ENCODE results near the gene CCDC66. TPM values are rescaled to one million over a fixed set of nuclear protein-coding genes. Genes with fewer than 3 reads are reported as not detected.

Gene CCDC66
- total RNA-seq, 1 experiment from 2014 or later: 23.0 TPM

DNA sequence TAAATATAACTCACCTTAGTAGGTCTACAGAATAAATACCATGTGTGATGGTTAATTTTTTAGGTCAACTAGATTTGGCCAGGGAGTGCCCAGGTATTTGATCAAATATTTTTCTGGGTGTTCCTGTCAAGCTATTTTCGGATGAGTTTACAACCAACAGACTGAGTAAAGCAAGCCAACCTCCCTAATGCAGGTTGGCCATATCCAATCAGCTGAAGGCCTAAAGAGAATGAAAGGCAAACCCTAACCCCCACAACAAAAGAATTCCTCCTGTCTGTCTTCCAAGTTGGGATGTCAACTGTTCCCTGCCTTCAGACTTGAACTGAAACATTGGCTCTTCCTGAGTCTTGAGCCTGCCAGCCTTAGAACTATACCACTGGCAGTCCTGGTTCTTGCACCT, 97.5 kb downstream of the CCDC66 start:
- peaks cover 37% of the 10 kb centered on the region for H3K36me3 Mint-ChIP-seq
- TF ChIP-seq IRF2 (CRISPR knock-in tag; IDR thresholded peaks at IDR 0.05; ENCODE audit: borderline replicate concordance, low read depth): no peak
- TF ChIP-seq ZNF416 (CRISPR knock-in tag; IDR thresholded peaks at IDR 0.05): no peak
- no peak for TF ChIP-seq ZNF121 (CRISPR knock-in tag; IDR thresholded peaks at IDR 0.05)
- no peak for TF ChIP-seq EMX1 (CRISPR knock-in tag; IDR thresholded peaks at IDR 0.05)
- no peak for TF ChIP-seq CBFB (CRISPR knock-in tag; IDR thresholded peaks at IDR 0.05; ENCODE audit: low read depth)
- no peak for TF ChIP-seq NFYB (CRISPR knock-in tag; conservative IDR thresholded peaks at IDR 0.05; ENCODE audit: low read depth)
- TF ChIP-seq, protein P1, sequence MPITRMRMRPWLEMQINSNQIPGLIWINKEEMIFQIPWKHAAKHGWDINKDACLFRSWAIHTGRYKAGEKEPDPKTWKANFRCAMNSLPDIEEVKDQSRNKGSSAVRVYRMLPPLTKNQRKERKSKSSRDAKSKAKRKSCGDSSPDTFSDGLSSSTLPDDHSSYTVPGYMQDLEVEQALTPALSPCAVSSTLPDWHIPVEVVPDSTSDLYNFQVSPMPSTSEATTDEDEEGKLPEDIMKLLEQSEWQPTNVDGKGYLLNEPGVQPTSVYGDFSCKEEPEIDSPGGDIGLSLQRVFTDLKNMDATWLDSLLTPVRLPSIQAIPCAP (CRISPR knock-in tag; IDR thresholded peaks at IDR 0.05): no peak
- TF ChIP-seq CREM (CRISPR knock-in tag; IDR thresholded peaks at IDR 0.05): no peak
- TF ChIP-seq, protein P2, sequence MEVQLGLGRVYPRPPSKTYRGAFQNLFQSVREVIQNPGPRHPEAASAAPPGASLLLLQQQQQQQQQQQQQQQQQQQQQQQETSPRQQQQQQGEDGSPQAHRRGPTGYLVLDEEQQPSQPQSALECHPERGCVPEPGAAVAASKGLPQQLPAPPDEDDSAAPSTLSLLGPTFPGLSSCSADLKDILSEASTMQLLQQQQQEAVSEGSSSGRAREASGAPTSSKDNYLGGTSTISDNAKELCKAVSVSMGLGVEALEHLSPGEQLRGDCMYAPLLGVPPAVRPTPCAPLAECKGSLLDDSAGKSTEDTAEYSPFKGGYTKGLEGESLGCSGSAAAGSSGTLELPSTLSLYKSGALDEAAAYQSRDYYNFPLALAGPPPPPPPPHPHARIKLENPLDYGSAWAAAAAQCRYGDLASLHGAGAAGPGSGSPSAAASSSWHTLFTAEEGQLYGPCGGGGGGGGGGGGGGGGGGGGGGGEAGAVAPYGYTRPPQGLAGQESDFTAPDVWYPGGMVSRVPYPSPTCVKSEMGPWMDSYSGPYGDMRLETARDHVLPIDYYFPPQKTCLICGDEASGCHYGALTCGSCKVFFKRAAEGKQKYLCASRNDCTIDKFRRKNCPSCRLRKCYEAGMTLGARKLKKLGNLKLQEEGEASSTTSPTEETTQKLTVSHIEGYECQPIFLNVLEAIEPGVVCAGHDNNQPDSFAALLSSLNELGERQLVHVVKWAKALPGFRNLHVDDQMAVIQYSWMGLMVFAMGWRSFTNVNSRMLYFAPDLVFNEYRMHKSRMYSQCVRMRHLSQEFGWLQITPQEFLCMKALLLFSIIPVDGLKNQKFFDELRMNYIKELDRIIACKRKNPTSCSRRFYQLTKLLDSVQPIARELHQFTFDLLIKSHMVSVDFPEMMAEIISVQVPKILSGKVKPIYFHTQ (CRISPR knock-in tag; IDR thresholded peaks at IDR 0.05): no peak
- TF ChIP-seq SP1 (CRISPR knock-in tag; conservative IDR thresholded peaks at IDR 0.05): no peak
- TF ChIP-seq, protein P3, sequence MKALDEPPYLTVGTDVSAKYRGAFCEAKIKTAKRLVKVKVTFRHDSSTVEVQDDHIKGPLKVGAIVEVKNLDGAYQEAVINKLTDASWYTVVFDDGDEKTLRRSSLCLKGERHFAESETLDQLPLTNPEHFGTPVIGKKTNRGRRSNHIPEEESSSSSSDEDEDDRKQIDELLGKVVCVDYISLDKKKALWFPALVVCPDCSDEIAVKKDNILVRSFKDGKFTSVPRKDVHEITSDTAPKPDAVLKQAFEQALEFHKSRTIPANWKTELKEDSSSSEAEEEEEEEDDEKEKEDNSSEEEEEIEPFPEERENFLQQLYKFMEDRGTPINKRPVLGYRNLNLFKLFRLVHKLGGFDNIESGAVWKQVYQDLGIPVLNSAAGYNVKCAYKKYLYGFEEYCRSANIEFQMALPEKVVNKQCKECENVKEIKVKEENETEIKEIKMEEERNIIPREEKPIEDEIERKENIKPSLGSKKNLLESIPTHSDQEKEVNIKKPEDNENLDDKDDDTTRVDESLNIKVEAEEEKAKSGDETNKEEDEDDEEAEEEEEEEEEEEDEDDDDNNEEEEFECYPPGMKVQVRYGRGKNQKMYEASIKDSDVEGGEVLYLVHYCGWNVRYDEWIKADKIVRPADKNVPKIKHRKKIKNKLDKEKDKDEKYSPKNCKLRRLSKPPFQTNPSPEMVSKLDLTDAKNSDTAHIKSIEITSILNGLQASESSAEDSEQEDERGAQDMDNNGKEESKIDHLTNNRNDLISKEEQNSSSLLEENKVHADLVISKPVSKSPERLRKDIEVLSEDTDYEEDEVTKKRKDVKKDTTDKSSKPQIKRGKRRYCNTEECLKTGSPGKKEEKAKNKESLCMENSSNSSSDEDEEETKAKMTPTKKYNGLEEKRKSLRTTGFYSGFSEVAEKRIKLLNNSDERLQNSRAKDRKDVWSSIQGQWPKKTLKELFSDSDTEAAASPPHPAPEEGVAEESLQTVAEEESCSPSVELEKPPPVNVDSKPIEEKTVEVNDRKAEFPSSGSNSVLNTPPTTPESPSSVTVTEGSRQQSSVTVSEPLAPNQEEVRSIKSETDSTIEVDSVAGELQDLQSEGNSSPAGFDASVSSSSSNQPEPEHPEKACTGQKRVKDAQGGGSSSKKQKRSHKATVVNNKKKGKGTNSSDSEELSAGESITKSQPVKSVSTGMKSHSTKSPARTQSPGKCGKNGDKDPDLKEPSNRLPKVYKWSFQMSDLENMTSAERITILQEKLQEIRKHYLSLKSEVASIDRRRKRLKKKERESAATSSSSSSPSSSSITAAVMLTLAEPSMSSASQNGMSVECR (CRISPR knock-in tag; IDR thresholded peaks at IDR 0.05; ENCODE audit: borderline replicate concordance): no peak
- no peak for TF ChIP-seq RELA (CRISPR knock-in tag; IDR thresholded peaks at IDR 0.05; ENCODE audit: borderline replicate concordance)
- TF ChIP-seq, protein P4, sequence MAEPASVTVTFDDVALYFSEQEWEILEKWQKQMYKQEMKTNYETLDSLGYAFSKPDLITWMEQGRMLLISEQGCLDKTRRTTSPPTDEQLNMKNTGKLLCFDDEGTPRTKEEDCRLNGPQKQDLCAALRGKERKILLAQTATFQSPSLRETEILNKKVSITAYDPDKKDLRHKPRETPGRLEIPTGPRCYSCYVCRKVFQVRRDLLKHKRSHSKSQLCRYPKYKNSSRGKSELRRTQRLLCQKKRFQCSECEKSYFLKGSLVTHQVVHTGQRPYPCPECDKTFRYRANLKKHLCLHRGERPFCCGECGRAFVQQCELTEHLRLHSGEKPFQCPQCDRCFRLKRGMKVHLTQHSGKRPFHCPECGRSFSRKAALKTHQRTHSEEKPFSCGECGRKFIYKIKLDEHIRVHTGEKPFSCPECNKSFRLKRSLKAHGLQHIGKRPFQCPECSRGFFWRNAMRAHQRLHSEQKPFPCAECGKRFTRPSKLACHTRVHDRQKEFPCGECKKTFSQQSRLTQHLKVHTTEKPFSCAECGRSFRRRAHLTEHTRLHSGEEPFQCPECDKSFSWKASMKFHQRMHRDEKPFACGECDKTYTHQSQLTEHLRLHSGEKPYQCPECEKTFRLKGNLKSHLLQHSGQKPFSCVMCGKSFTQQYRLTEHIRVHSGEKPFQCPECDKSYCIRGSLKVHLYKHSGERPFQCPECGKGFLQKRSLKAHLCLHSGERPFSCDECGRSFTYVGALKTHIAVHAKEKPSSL (CRISPR knock-in tag; conservative IDR thresholded peaks at IDR 0.05): no peak
- no peak for ATAC-seq
- no peaks in the 10 kb centered on the region for H3K9me3 Mint-ChIP-seq
- no peak overlapping the region for H3K4me3 Mint-ChIP-seq
- ChIA-PET POLR2A (no interaction called here), CTCF (no interaction called here)
- H3K27me3 Mint-ChIP-seq (ENCODE audit: low read depth): no peaks in the 10 kb centered on the region
- H3K4me1 Mint-ChIP-seq: peaks cover 16% of the 10 kb centered on the region
- H3K27ac Mint-ChIP-seq: peak overlapping the region; percentile 65; the same call in 1 of the 2 replicates
- no peak for DNase-seq (ENCODE audit: low spot score)

DNA sequence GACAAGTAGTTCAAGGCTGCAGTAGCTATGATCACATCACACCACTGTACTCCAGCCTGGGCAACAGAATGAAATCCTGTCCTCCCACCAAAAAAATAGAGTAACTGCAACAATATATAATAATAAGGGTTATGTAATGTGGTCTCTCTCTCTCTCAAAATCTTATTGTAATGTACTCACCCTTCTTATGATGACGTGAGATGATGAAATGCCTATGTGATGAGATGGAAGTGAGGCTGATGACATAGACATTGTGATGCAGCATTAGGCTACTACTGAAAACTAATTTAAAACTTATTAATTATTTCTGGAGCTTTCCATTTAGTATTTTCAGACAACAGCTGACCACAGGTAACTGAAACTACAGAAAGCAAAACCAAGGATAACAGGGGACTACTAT, 98.7 kb downstream of the CCDC66 start:
- no peak overlapping the region for H3K4me3 Mint-ChIP-seq
- peaks cover 46% of the 10 kb centered on the region for H3K36me3 Mint-ChIP-seq
- H3K27me3 Mint-ChIP-seq (ENCODE audit: low read depth): no peaks in the 10 kb centered on the region
- ATAC-seq (no peak), DNase-seq (ENCODE audit: low spot score) (no peak)
- no peaks in the 10 kb centered on the region for H3K9me3 Mint-ChIP-seq
- CTCF ChIA-PET: no interaction called here
- peaks cover 19% of the 10 kb centered on the region for H3K4me1 Mint-ChIP-seq
- POLR2A ChIA-PET: no interaction called here
- no peak overlapping the region for H3K27ac Mint-ChIP-seq
- no peak for TF ChIP-seq HMGA2 (CRISPR knock-in tag; IDR thresholded peaks at IDR 0.05)
- no peak for TF ChIP-seq CREM (CRISPR knock-in tag; IDR thresholded peaks at IDR 0.05)
- no peak for TF ChIP-seq IRF2 (CRISPR knock-in tag; IDR thresholded peaks at IDR 0.05; ENCODE audit: borderline replicate concordance, low read depth)
- TF ChIP-seq NR1H2 (CRISPR knock-in tag; IDR thresholded peaks at IDR 0.05): no peak
- TF ChIP-seq ETV6 (CRISPR knock-in tag; IDR thresholded peaks at IDR 0.05): no peak
- TF ChIP-seq, protein P5, sequence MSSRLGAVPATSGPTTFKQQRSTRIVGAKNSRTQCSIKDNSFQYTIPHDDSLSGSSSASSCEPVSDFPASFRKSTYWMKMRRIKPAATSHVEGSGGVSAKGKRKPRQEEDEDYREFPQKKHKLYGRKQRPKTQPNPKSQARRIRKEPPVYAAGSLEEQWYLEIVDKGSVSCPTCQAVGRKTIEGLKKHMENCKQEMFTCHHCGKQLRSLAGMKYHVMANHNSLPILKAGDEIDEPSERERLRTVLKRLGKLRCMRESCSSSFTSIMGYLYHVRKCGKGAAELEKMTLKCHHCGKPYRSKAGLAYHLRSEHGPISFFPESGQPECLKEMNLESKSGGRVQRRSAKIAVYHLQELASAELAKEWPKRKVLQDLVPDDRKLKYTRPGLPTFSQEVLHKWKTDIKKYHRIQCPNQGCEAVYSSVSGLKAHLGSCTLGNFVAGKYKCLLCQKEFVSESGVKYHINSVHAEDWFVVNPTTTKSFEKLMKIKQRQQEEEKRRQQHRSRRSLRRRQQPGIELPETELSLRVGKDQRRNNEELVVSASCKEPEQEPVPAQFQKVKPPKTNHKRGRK (CRISPR knock-in tag; IDR thresholded peaks at IDR 0.05; ENCODE audit: borderline replicate concordance): no peak
- TF ChIP-seq, protein P6, sequence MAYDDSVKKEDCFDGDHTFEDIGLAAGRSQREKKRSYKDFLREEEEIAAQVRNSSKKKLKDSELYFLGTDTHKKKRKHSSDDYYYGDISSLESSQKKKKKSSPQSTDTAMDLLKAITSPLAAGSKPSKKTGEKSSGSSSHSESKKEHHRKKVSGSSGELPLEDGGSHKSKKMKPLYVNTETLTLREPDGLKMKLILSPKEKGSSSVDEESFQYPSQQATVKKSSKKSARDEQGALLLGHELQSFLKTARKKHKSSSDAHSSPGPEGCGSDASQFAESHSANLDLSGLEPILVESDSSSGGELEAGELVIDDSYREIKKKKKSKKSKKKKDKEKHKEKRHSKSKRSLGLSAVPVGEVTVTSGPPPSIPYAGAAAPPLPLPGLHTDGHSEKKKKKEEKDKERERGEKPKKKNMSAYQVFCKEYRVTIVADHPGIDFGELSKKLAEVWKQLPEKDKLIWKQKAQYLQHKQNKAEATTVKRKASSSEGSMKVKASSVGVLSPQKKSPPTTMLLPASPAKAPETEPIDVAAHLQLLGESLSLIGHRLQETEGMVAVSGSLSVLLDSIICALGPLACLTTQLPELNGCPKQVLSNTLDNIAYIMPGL (CRISPR knock-in tag; IDR thresholded peaks at IDR 0.05): no peak
- no peak for TF ChIP-seq ZNF219 (CRISPR knock-in tag; IDR thresholded peaks at IDR 0.05; ENCODE audit: borderline replicate concordance)
- TF ChIP-seq, protein P7, sequence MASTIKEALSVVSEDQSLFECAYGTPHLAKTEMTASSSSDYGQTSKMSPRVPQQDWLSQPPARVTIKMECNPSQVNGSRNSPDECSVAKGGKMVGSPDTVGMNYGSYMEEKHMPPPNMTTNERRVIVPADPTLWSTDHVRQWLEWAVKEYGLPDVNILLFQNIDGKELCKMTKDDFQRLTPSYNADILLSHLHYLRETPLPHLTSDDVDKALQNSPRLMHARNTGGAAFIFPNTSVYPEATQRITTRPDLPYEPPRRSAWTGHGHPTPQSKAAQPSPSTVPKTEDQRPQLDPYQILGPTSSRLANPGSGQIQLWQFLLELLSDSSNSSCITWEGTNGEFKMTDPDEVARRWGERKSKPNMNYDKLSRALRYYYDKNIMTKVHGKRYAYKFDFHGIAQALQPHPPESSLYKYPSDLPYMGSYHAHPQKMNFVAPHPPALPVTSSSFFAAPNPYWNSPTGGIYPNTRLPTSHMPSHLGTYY (CRISPR knock-in tag; IDR thresholded peaks at IDR 0.05): no peak
- no peak for TF ChIP-seq SMAD4 (CRISPR knock-in tag; IDR thresholded peaks at IDR 0.05)
- no peak for TF ChIP-seq TCF7 (CRISPR knock-in tag; IDR thresholded peaks at IDR 0.05; ENCODE audit: low read depth)

Measured in WTC11 (cell line).